ENCODE data around the gene NUP214.

DNA sequence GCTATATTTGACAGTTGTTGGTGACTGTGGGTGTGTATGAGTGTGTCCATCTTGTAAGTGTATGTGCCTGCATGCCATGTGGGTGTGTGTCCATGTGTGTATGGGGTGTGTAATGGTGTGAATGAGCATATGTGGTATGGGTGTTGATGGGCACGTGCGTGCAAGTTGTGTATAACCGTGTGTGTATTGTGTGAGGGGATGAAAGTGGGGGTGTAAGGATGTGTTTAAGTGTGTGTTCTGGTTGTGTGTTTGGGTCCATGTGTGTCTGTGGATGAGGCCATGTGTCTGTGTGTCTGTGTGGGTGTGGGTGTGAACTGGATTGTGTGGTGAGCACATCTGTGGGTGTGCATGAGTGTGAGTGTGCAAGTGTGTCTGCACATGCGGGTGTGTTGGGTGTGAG, 156.8 kb downstream of the NUP214 start:
- no peak for TF ChIP-seq CTCF (conservative IDR thresholded peaks at IDR 0.05; ENCODE audit: low read depth, low read length)
- TF ChIP-seq EZH2phosphoT487 (IDR thresholded peaks at IDR 0.05; ENCODE audit: borderline replicate concordance, low read length), result no peak
